Breast epithelium (tissue), 3 donors: Measurements from ENCODE around the gene SRSF2.
A peak's percentile ranks its signal among the peaks of the same experiment; 100 is the strongest.

Source experiments
- CTCF ChIP-seq, 3 donors: fragments of 450-650 bp; IDR thresholded peaks; one replicate each; pipeline ENCODE4 v1.5.1; 2016 to 2017; ENCODE audit warnings: antibody characterized with exemption in 3 of 3, mild to moderate bottlenecking in 3 of 3, moderate library complexity in 3 of 3
- POLR2A ChIP-seq: fragments of 450-650 bp; IDR thresholded peaks from one replicate; pipeline ENCODE4 v1.6.1; 2016; ENCODE audit warnings: antibody characterized with exemption, mild to moderate bottlenecking, moderate library complexity

GRCh38 chr17:76714822-76715495 lies 22.2 kb downstream of the SRSF2 start:
- TF ChIP-seq CTCF (IDR thresholded peaks at IDR 0.05), result peak; percentile 55 to 73 (median 73)
- no peak for TF ChIP-seq POLR2A
